HepG2 (cell line): Measurements from ENCODE around the gene C1orf115. TPM values are rescaled to one million over a fixed set of nuclear protein-coding genes. Genes with fewer than 3 reads are reported as not detected.

Experiments used
- AGO1 ChIP-seq: fragments of 200-400 bp; formaldehyde crosslinking; IDR thresholded peaks from 2 replicates; pipeline ENCODE4 v1.6.1; 2017; ENCODE audit warnings: mild to moderate bottlenecking, low read depth, low read length, moderate library complexity; ENCODE audit not compliant: poor library complexity, severe bottlenecking
- ARHGAP35 ChIP-seq: sonication (generic); formaldehyde crosslinking; IDR thresholded peaks from 2 replicates; pipeline ENCODE4 v1.9.0; 2022; ENCODE audit warnings: mild to moderate bottlenecking, inconsistent platforms, moderate library complexity, missing genetic modification reagents, borderline replicate concordance
- DMAP1 ChIP-seq: IDR thresholded peaks from 2 replicates; pipeline ENCODE4 v1.6.1; 2016
- FOSL1 ChIP-seq: sonication (generic); formaldehyde crosslinking; IDR thresholded peaks from 2 replicates; pipeline ENCODE4 v1.9.0; 2021; ENCODE audit warnings: missing genetic modification reagents, borderline replicate concordance
- IKZF4 ChIP-seq: sonication (generic); formaldehyde crosslinking; IDR thresholded peaks from 2 replicates; pipeline ENCODE4 v1.5.1; 2020; ENCODE audit warnings: borderline replicate concordance, mild to moderate bottlenecking, low read depth, missing genetic modification reagents; ENCODE audit errors: not compliant biosample characterization
- IRF9 ChIP-seq: sonication (generic); formaldehyde crosslinking; IDR thresholded peaks from 2 replicates; pipeline ENCODE4 v1.8.0; 2022; ENCODE audit warnings: missing genetic modification reagents, mild to moderate bottlenecking, borderline replicate concordance
- KLF12 ChIP-seq: sonication (generic); formaldehyde crosslinking; IDR thresholded peaks from 2 replicates; pipeline ENCODE4 v1.4.0; 2020; ENCODE audit warnings: missing genetic modification reagents, borderline replicate concordance
- MAZ ChIP-seq, 2 experiments: sonication (generic) in 1 of 2; formaldehyde crosslinking in 1 of 2; IDR thresholded peaks; 2 replicates each; pipeline versions ENCODE4 v1.5.0 to v1.6.1; 2012 to 2020; ENCODE audit warnings: low read depth in 2 of 2, mild to moderate bottlenecking in 2 of 2, borderline replicate concordance in 1 of 2, improper control_type of control experiment in 1 of 2, low read length in 1 of 2, missing genetic modification reagents in 1 of 2, moderate library complexity in 1 of 2
- MEF2D ChIP-seq: sonication (generic); formaldehyde crosslinking; IDR thresholded peaks from 2 replicates; pipeline ENCODE4 v1.5.1; 2020; ENCODE audit warnings: mild to moderate bottlenecking, missing genetic modification reagents
- MTF2 ChIP-seq: sonication (generic); formaldehyde crosslinking; IDR thresholded peaks from 2 replicates; pipeline ENCODE4 v1.5.0; 2020; ENCODE audit warnings: missing genetic modification reagents, borderline replicate concordance
- MYC ChIP-seq: sonication (generic); formaldehyde crosslinking; IDR thresholded peaks from 2 replicates; pipeline ENCODE4 v1.9.0; 2021; ENCODE audit warnings: missing genetic modification reagents, borderline replicate concordance
- NFKB2 ChIP-seq: sonication (generic); formaldehyde crosslinking; IDR thresholded peaks from 2 replicates; pipeline ENCODE4 v1.4.0; 2020; ENCODE audit warnings: missing genetic modification reagents, borderline replicate concordance
- PRMT3 ChIP-seq: sonication (generic); formaldehyde crosslinking; IDR thresholded peaks from 2 replicates; pipeline ENCODE4 v1.8.1; 2022; ENCODE audit warnings: low read depth, mild to moderate bottlenecking, moderate library complexity, missing genetic modification reagents, borderline replicate concordance
- RBFOX2 ChIP-seq: fragments of 200-400 bp; formaldehyde crosslinking; IDR thresholded peaks from 2 replicates; pipeline ENCODE4 v1.6.1; 2017; ENCODE audit warnings: low read depth, mild to moderate bottlenecking, low read length
- RXRA ChIP-seq: sonication (generic); formaldehyde crosslinking; IDR thresholded peaks from 2 replicates; pipeline ENCODE4 v1.5.1; 2020; ENCODE audit warnings: missing genetic modification reagents
- SP4 ChIP-seq: sonication (generic); formaldehyde crosslinking; IDR thresholded peaks from 2 replicates; pipeline ENCODE4 v1.8.1; 2023; ENCODE audit warnings: mild to moderate bottlenecking, missing genetic modification reagents
- TBX3 ChIP-seq: fragments of 450-650 bp; IDR thresholded peaks from 2 replicates; pipeline ENCODE4 v1.6.1; 2017; ENCODE audit warnings: antibody characterized with exemption, mild to moderate bottlenecking, inconsistent platforms, borderline replicate concordance
- ZNF282 ChIP-seq: fragments of 450-650 bp; IDR thresholded peaks from 2 replicates; pipeline ENCODE4 v1.6.1; 2018; ENCODE audit not compliant: partially characterized antibody
- ZNF296 ChIP-seq: sonication (generic); formaldehyde crosslinking; conservative IDR thresholded peaks from 2 replicates; pipeline ENCODE4 v1.5.0; 2020; ENCODE audit warnings: mild to moderate bottlenecking, missing genetic modification reagents
- ZNF746 ChIP-seq: sonication (generic); formaldehyde crosslinking; IDR thresholded peaks from 2 replicates; pipeline ENCODE4 v1.8.0; 2022; ENCODE audit warnings: mild to moderate bottlenecking, missing genetic modification reagents
- ZSCAN20 ChIP-seq: sonication (generic); formaldehyde crosslinking; IDR thresholded peaks from 2 replicates; pipeline ENCODE4 v1.4.0; 2020; ENCODE audit warnings: missing genetic modification reagents, mild to moderate bottlenecking, borderline replicate concordance
- polyA plus RNA-seq, 8 experiments: library from polyadenylated mRNA; depleted of rRNA in 3 of 8; stranded (reverse) in 7 of 8; unstranded in 1 of 8; fragments of >200 nt; fragmentation: Illumina TruSeq in 4 of 8; extraction: Trizol in 4 of 8; gene quantifications; 2 replicates each; pipeline versions ENCODE4 v1.2.1 to v1.2.3, GENCODE V29; 2011 to 2016; ENCODE audit warnings: low read depth in 4 of 8, missing spikeins in 1 of 8, mixed read lengths in 1 of 8; ENCODE audit not compliant: insufficient read depth in 1 of 8
- total RNA-seq, 5 experiments: library from RNA; depleted of rRNA; stranded (reverse); fragments of >200 nt; fragmentation: Illumina TruSeq; extraction: Trizol; gene quantifications; 2 replicates each; pipeline ENCODE4 v1.2.3, GENCODE V29; 2016; ENCODE audit warnings: low read depth in 1 of 5
- TF ChIP-seq, protein P1 (sequence below): sonication (generic); formaldehyde crosslinking; IDR thresholded peaks from 2 replicates; pipeline ENCODE4 v1.4.0; 2020; ENCODE audit warnings: missing genetic modification reagents
- TF ChIP-seq, protein P2 (sequence below): sonication (generic); formaldehyde crosslinking; IDR thresholded peaks from 2 replicates; pipeline ENCODE4 v1.4.0; 2020; ENCODE audit warnings: missing genetic modification reagents
- TF ChIP-seq, protein P3 (sequence below): sonication (generic); formaldehyde crosslinking; IDR thresholded peaks from 2 replicates; pipeline ENCODE4 v1.4.0; 2020; ENCODE audit warnings: missing genetic modification reagents

C1orf115 gene
- total and polyA plus RNA-seq, 2 of the 13 experiments (the other 11 are each of a cell fraction or from before 2014, with no cell fraction given), result 25.2 to 85.9 TPM

DNA sequence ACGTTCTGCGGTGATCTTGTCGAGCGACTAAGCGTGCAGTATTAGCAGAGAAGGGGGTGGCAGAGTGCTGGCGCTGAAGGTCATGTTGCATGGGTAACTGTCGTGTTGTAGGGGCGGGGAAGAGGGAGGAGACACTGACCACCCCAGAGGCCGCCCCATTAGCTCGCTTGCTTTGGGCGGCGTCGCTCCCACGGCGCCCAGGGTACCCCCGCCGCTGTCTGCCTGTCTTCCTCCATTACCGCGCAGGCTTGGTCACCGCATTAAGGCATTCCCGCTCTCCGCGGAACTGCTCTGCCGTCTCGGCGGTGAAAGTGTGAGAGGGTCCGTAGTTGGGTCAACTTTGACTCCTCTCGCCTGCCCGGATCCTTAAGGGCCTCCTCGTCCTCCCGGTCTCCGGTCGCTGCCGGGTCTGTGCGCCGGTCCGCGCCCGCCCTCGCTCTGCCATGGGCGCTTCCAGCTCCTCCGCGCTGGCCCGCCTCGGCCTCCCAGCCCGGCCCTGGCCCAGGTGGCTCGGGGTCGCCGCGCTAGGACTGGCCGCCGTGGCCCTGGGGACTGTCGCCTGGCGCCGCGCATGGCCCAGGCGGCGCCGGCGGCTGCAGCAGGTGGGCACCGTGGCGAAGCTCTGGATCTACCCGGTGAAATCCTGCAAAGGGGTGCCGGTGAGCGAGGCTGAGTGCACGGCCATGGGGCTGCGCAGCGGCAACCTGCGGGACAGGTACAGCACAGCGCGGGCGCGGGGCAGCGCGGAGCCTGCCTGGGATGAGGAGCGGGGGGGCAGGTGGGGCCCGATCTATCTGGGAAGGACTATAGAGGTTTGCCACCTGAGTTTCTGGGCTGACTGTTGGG lies 58.1 kb downstream of the C1orf115 start, which contains the start of gene MTARC2 (continued):
- TF ChIP-seq, protein P1, sequence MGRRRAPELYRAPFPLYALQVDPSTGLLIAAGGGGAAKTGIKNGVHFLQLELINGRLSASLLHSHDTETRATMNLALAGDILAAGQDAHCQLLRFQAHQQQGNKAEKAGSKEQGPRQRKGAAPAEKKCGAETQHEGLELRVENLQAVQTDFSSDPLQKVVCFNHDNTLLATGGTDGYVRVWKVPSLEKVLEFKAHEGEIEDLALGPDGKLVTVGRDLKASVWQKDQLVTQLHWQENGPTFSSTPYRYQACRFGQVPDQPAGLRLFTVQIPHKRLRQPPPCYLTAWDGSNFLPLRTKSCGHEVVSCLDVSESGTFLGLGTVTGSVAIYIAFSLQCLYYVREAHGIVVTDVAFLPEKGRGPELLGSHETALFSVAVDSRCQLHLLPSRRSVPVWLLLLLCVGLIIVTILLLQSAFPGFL (CRISPR knock-in tag), result no peak
- TF ChIP-seq ZNF746 (CRISPR knock-in tag) (no peak), ZNF296 (no peak), AGO1 (no peak), RXRA (CRISPR knock-in tag) (peak; percentile 77), MYC (CRISPR knock-in tag) (peak; percentile 68; the same call in 1 of the 2 replicates), ARHGAP35 (CRISPR knock-in tag) (peak; percentile 62; the same call in 1 of the 2 replicates), MTF2 (CRISPR knock-in tag) (no peak), PRMT3 (CRISPR knock-in tag) (0 out of 2 replicates have a peak, but pooled peaks have one; percentile 38), IKZF4 (no peak), TBX3 (no peak), MAZ (IDR thresholded peaks at IDR 0.05; ENCODE audit: borderline replicate concordance, low read depth, low read length) (no peak), MAZ (CRISPR knock-in tag; IDR thresholded peaks at IDR 0.05; ENCODE audit: low read depth) (peak; percentile 87), FOSL1 (CRISPR knock-in tag) (no peak), ZNF282 (no peak), NFKB2 (peak; percentile 74; the same call in 1 of the 2 replicates), IRF9 (0 out of 2 replicates have a peak, but pooled peaks have one; percentile 65), SP4 (peak; percentile 35; the same call in 1 of the 2 replicates), DMAP1 (no peak; the same call in 1 of the 2 replicates), KLF12 (no peak; the same call in 1 of the 2 replicates), RBFOX2 (peak; percentile 67), ZSCAN20 (CRISPR knock-in tag) (no peak), MEF2D (CRISPR knock-in tag) (no peak)
- TF ChIP-seq, protein P2, sequence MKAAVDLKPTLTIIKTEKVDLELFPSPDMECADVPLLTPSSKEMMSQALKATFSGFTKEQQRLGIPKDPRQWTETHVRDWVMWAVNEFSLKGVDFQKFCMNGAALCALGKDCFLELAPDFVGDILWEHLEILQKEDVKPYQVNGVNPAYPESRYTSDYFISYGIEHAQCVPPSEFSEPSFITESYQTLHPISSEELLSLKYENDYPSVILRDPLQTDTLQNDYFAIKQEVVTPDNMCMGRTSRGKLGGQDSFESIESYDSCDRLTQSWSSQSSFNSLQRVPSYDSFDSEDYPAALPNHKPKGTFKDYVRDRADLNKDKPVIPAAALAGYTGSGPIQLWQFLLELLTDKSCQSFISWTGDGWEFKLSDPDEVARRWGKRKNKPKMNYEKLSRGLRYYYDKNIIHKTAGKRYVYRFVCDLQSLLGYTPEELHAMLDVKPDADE (CRISPR knock-in tag), result 0 out of 2 replicates have a peak, but pooled peaks have one; percentile 36
- TF ChIP-seq, protein P3, sequence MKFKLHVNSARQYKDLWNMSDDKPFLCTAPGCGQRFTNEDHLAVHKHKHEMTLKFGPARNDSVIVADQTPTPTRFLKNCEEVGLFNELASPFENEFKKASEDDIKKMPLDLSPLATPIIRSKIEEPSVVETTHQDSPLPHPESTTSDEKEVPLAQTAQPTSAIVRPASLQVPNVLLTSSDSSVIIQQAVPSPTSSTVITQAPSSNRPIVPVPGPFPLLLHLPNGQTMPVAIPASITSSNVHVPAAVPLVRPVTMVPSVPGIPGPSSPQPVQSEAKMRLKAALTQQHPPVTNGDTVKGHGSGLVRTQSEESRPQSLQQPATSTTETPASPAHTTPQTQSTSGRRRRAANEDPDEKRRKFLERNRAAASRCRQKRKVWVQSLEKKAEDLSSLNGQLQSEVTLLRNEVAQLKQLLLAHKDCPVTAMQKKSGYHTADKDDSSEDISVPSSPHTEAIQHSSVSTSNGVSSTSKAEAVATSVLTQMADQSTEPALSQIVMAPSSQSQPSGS, result peak; percentile 41; the same call in 1 of the 2 replicates
